Measurements from ENCODE around the gene SFN. TPM values are rescaled to one million over a fixed set of nuclear protein-coding genes. Genes with fewer than 3 reads are reported as not detected.

Gene SFN
- total and polyA plus RNA-seq, 2 donors from 2014 or later = 2.9 to 44.7 TPM

DNA sequence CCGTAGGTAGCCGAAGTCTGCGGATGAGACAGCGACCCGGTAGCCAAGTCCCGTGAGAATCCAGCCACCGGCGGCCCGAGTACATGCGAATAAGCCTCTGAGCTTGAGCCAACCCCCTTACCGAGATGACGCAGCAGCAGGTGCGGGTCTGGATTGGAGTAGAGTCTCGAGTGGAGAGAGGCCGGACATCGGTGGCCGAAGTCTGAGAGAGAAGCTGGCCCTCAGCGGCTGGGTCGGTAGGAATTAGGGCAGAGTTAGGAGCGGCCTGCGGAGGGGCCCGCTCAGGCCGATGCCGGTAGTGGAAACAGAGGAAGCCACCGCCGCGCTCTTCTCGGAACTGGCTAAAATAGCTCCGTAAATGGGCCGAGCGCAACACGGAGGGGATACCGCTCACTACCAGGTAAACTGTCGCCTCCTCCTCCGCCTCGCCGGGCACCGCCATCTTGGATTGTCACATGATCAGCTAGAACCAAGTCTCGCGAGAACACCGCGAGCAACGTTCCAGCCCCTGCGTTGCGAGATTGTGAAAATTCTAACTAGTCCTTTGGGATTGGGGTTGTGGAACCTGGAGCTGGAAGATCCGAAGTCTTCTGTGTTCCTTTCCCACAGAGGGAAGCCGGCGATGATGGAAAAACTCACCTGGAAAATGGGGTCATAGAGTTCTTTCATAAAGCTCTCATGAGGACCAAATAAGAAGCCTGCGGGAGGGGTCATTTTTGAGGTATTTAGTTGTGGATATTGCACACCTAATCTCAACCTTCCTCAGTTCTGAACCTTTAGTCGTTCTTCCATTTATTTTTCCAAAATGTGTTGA, 37.3 kb downstream of the SFN start, which contains the start of gene GPATCH3:
TSS of gene GPATCH3 (minus strand) at position 467 of the 814 bp plus-strand sequence. CDS start at position 442, 25 bp downstream.
- H3K4me1 ChIP-seq (ENCODE audit: control insufficient read depth in 2 of 3, insufficient read depth in 2 of 3, low read depth in 1 of 3, low read length in 3 of 3) = peaks cover 0 to 14% (median 3%) of the 10 kb centered on the region in 3 donors
- no peaks in the 10 kb centered on the region for H3K9me3 ChIP-seq (ENCODE audit: control insufficient read depth in 2 of 3, insufficient read depth in 1 of 3, low read length in 3 of 3)
- H3K9ac ChIP-seq (ENCODE audit: low read length in 3 of 3) = peak within 1 kb of the TSS; percentile 90 to 92 (median 90)
- FAIRE-seq (no peak), DNase-seq (peak; percentile 94 to 97 (median 96))
- no peaks in the 10 kb centered on the region for H3K27me3 ChIP-seq (ENCODE audit: control insufficient read depth, insufficient read depth, low read length)
- peak within 1 kb of the TSS; percentile 79 to 87 for H3K27ac ChIP-seq (ENCODE audit: low read depth in 2 of 2, low read length in 2 of 2)
- TF ChIP-seq, protein P1, sequence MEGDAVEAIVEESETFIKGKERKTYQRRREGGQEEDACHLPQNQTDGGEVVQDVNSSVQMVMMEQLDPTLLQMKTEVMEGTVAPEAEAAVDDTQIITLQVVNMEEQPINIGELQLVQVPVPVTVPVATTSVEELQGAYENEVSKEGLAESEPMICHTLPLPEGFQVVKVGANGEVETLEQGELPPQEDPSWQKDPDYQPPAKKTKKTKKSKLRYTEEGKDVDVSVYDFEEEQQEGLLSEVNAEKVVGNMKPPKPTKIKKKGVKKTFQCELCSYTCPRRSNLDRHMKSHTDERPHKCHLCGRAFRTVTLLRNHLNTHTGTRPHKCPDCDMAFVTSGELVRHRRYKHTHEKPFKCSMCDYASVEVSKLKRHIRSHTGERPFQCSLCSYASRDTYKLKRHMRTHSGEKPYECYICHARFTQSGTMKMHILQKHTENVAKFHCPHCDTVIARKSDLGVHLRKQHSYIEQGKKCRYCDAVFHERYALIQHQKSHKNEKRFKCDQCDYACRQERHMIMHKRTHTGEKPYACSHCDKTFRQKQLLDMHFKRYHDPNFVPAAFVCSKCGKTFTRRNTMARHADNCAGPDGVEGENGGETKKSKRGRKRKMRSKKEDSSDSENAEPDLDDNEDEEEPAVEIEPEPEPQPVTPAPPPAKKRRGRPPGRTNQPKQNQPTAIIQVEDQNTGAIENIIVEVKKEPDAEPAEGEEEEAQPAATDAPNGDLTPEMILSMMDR (IDR thresholded peaks at IDR 0.05; ENCODE audit: borderline replicate concordance, extremely low read depth, insufficient read depth) = peak; percentile 24
- no peaks in the 10 kb centered on the region for H3K36me3 ChIP-seq (ENCODE audit: control insufficient read depth in 2 of 3, insufficient read depth in 3 of 3, low read length in 3 of 3)
- intact Hi-C loops (cut with DNase I) = no loop called here
- peak within 1 kb of the TSS; percentile 79 to 95 (median 81) for H3K4me3 ChIP-seq (ENCODE audit: low read length in 3 of 3)

DNA sequence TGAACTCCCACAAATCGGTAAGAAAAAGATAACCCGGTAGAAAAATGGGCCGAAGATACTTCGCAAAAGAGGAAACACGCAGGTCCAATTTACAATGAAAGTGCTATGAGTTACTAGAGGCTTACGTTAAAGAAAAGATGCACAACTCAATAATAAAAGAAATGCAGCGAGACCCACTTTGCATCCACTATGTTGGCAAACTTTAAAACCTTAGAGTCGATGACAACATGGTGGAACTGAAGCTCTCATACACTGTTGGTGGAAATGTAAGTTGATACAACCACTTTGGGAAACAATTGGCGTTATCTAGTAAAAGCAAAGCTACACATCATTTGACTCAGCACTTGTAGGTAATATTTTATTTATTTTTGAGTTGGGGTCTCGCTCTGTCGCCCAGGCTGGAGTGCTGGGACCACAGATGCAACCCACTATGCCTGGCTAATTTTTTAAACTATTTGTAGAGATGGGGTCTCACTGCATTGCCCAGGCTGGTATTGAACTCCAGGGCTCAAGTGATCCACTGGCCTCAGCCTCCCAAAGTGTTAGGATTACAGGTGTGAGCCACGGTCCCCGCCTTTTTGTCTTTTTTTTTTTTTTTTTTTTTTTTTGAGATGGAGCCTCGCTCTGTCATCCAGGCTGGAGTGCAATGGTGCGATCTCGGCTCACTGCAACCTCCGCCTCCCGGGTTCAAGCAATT, 38.0 kb downstream of the SFN start:
- TF ChIP-seq, protein P1 (IDR thresholded peaks at IDR 0.05; ENCODE audit: borderline replicate concordance, extremely low read depth, insufficient read depth) = no peak
- DNase-seq (no peak), FAIRE-seq (no peak)
- Histone ChIP-seq H3K9me3 (ENCODE audit: control insufficient read depth in 2 of 3, insufficient read depth in 1 of 3, low read length in 3 of 3) (no peaks in the 10 kb centered on the region), H3K9ac (ENCODE audit: low read length in 3 of 3) (peak overlapping the region; percentile 90 to 92 (median 90)), H3K27me3 (ENCODE audit: control insufficient read depth, insufficient read depth, low read length) (no peaks in the 10 kb centered on the region), H3K4me3 (ENCODE audit: low read length in 3 of 3) (peak overlapping the region; percentile 79 to 95 (median 81)), H3K27ac (ENCODE audit: low read depth in 2 of 2, low read length in 2 of 2) (peak overlapping the region; percentile 79 to 87), H3K4me1 (ENCODE audit: control insufficient read depth in 2 of 3, insufficient read depth in 2 of 3, low read depth in 1 of 3, low read length in 3 of 3) (peaks cover 0 to 14% (median 3%) of the 10 kb centered on the region in 3 donors), H3K36me3 (ENCODE audit: control insufficient read depth in 2 of 3, insufficient read depth in 3 of 3, low read length in 3 of 3) (no peaks in the 10 kb centered on the region)
- intact Hi-C loops (cut with DNase I) = no loop called here

DNA sequence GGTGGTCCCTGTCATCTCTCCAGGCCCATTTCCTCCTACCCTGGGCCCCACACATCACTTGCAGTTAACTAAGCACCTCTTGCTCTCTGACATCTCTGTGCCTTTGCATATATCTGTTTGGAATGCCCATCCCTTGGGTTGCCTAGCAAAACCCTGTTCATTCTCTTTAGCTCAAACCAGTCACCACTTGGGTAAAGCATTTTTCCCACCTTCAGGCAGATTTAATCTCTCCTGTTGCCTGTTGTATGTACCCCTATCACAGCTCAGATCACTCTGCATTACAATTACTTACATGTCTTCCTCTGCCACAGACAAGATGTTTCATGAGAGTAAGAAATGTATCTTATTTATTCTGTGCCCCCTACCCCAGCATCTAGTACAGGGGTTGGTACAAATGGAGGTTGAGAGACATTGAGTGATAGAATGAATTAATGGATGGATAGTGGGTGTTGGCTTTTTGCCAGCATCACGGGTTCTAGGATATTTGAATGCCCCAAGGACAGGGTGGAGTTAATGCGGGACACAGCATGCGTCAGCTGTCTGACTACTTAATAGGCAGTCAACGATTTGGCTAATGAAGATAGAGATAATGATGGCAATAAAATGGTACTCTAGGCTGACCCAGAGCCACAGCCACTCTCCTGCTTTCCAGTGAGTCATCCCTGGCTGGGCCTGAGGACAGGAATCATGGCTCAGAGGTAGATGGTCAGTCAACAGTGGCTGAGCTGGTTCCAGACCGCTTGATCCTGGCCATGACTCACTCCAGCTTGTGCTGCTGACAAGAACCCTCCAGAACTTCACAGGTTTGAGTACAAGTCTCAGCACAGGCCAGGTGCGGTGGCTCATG, 44.3 kb downstream of the SFN start:
- Histone ChIP-seq H3K4me1 (ENCODE audit: control insufficient read depth in 2 of 3, insufficient read depth in 2 of 3, low read depth in 1 of 3, low read length in 3 of 3) (peaks cover 0 to 13% (median 9%) of the 10 kb centered on the region in 3 donors), H3K9me3 (ENCODE audit: control insufficient read depth in 2 of 3, insufficient read depth in 1 of 3, low read length in 3 of 3) (no peaks in the 10 kb centered on the region), H3K27me3 (ENCODE audit: control insufficient read depth, insufficient read depth, low read length) (no peaks in the 10 kb centered on the region), H3K27ac (ENCODE audit: low read depth in 2 of 2, low read length in 2 of 2) (peak overlapping the region in 1 of 2 donors; percentile 71), H3K36me3 (ENCODE audit: control insufficient read depth in 2 of 3, insufficient read depth in 3 of 3, low read length in 3 of 3) (no peaks in the 10 kb centered on the region), H3K4me3 (ENCODE audit: low read length in 3 of 3) (no peak overlapping the region), H3K9ac (ENCODE audit: low read length in 3 of 3) (no peak overlapping the region)
- peak in 1 of 5 donors; percentile 88 for DNase-seq
- no peak for FAIRE-seq
- TF ChIP-seq, protein P1 (IDR thresholded peaks at IDR 0.05; ENCODE audit: borderline replicate concordance, extremely low read depth, insufficient read depth) = no peak
- intact Hi-C loops (cut with DNase I) = no loop called here
